HCEC 1CT (cell line): ENCODE data around the gene AP3B2.
"Not testable (repeated sequence)": the region's sequence is repeated elsewhere in the genome, so short reads cannot be mapped to it uniquely, and the experiment has no call there.

Experiments
- DNase-seq: peaks from one replicate; pipeline ENCODE4 v3.0.0-alpha.2; 2017

The AP3B2 gene, protein sequence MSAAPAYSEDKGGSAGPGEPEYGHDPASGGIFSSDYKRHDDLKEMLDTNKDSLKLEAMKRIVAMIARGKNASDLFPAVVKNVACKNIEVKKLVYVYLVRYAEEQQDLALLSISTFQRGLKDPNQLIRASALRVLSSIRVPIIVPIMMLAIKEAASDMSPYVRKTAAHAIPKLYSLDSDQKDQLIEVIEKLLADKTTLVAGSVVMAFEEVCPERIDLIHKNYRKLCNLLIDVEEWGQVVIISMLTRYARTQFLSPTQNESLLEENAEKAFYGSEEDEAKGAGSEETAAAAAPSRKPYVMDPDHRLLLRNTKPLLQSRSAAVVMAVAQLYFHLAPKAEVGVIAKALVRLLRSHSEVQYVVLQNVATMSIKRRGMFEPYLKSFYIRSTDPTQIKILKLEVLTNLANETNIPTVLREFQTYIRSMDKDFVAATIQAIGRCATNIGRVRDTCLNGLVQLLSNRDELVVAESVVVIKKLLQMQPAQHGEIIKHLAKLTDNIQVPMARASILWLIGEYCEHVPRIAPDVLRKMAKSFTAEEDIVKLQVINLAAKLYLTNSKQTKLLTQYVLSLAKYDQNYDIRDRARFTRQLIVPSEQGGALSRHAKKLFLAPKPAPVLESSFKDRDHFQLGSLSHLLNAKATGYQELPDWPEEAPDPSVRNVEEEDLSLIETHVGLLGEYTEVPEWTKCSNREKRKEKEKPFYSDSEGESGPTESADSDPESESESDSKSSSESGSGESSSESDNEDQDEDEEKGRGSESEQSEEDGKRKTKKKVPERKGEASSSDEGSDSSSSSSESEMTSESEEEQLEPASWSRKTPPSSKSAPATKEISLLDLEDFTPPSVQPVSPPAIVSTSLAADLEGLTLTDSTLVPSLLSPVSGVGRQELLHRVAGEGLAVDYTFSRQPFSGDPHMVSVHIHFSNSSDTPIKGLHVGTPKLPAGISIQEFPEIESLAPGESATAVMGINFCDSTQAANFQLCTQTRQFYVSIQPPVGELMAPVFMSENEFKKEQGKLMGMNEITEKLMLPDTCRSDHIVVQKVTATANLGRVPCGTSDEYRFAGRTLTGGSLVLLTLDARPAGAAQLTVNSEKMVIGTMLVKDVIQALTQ

DNA sequence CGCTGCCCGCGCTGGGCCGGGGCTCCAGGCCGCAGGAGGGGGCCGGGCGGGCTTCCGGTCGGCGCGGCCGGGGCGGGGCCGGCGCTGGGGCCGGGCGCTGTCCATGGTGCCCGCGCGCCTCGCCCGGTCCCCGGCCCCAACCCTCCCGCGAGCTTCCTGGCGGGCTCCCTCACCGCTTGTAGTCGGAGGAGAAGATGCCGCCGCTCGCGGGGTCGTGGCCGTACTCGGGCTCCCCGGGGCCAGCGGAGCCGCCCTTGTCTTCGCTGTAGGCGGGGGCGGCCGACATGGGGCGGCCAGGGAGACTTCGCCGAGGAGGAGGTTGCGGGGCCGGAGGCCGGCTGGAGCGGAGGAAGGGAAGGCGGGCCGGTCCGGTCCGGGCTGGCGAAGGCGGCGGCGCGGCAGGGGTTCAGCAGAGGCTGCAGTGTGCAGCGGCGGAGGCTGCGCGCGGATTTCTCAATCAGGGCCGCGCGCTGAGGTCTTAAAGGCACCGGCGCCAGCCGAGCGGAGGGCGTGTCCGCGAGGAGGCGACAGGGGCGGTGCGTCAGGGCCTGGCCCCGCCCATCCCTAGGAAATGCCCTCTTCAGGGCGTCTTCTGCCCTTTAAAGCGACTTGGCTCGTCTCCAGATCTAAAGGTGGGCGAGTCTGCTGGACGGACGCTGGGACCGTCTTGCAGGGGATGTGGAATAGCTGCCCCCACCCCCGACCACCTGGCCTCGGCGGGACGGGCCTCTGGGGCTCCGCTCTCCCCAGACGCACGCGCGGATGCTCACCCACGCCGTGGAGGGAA, at the start of gene AP3B2:
AP3B2 (minus strand) TSS at position 455 of the 787 bp plus-strand sequence; CDS start at position 286, 169 bp downstream.
- DNase-seq: peak; percentile 67

- no peak for DNase-seq
These were observed 41.6 kb upstream of the AP3B2 start for GRCh38 chr15:82751308-82751707.

GRCh38 chr15:82750831-82751180, 41.1 kb upstream of the AP3B2 start:
- DNase-seq: no peak

DNA sequence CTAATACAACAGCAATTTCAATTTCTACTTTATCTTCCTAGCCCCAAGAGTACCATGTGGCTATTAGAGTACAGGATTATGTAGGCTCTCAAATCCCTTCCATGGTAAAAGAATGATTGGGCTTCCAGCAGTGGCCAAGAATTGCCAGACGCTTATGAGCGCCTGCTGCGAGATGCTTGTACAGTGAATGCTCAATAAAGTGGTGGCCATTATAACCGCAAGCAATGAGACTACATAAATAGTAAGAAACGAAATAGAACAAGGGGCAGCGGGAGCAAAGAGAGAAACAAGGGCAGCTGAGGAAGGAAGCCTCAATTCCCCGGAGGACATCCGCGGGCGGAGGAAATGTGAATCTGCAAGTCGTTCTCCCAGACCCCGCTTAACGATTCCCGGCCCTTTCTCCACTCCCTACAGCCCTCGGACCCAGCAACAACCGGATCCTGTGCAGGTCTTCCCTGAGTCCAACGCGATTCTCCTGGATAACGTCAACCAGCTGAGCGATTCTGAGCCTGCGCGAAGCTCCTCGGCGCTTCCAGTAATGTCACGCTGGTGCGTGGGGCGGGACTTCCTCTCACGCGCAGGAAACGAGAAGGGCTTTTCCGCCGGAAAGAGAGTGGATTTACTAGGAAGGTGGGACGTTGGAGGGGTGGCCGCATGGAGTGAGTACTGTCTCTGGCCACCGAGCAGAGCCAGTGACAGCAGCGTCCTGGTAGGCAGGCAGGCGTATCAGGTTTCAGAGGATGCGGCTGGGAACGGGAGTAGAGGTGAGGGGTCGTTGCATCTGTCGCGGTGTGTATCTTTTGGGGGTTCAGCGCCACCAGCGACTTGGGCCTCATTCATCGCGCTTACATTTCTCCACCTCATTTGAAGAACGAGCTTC, 40.5 kb upstream of the AP3B2 start:
- DNase-seq: peak; percentile 93

GRCh38 chr15:82748315-82748714, 38.6 kb upstream of the AP3B2 start:
- DNase-seq: no peak

DNA sequence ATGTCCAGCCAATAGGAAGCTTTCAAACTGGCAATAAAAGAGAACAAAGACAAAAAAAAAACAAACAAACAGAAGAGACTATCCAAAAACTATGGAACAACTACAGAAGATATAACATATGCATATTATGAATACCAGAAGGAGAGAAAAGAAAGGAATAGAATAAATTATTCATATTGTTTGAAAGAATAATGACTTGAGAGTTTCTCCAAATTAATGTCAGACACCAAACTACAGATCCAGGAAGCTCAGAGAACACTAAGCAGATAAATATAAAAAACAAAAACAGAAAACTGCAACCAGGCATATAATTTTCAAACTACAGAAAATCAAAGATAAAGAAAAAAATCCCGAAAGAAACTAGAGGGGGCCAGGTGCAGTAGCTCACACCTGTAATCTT, 34.1 kb upstream of the AP3B2 start:
- DNase-seq: no peak

DNA sequence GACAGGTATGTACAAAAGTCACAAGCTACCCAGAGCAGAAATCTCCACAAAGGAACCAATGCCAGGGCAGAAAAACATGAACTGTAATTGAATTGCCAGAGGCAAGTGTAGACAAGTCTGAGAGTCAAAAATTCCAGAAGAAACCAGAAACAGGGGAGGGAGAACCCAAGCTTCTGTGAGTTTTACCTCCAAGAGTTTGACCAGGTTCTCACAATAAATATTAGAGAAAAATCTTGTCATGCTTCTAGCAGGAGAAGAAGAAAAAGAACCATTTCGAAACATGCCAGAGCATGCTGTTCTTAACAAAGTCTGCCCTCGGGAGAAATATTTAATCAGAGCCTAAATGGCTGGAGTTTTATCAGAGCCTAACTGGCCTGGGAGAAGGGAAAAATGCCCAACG, 32.5 kb upstream of the AP3B2 start:
- no peak for DNase-seq

DNA sequence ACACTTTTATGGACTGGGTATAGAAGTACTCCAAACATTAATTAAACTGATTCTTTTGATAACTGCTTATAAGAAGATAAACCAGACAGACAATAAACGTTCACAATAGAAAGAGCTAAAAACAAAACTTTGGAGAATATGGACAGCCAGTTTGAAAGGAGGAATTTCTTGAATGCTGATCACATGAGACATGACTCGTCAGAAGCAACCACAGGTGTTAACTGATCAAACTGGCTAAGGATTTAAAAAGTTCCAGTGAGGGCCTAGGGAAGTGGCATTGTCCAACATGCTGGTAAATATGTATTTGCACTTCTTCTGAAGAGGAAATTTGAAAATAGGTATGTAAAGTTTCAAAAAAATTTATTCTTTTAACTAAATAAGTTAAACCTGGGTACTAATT, 29.4 kb upstream of the AP3B2 start:
- peak; percentile 16 for DNase-seq

GRCh38 chr15:82737975-82738374, 28.3 kb upstream of the AP3B2 start:
- no peak for DNase-seq

DNA sequence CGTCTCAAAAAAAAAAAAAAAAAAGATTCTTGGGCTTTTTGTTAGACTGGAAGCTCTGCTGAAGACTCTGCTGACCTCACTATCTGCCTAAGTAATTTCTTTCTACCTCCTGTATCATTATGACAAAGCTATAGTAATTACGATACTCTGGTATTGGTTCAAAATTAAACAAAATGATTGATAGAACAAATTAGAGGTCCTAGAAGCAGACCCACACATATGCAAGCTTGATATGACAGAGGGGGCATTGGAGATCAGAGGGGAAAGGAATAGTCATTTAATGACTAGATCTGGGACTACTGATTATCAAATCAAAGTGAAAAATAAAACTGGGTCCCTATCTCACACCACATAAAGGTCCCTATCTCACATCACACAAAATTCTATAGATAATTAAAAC, 21.9 kb upstream of the AP3B2 start:
- no peak for DNase-seq

DNA sequence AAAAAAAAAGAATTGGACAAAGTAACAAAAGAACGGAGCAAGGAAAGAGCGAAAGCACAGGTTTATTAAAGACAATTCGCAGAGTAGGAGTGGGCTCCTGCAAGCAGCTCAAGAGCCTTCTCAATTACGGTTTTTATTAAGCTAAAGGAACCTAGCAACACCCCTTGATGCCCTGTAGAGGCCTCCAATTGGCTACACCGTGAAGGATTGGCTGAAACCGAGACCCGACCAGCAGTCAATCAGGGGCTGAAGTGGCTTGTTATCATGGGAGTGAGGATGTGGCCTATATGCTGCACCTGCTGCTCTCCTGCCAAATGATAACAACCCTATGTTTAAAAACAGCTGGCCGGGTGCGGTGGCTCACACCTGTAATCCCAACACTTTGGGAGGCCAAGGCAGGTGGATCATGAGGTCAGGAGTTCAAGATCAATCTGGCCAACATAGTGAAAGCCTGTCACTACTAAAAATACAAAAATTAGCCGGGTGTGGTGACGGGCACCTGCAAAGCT, 20.4 kb upstream of the AP3B2 start:
- no peak for DNase-seq

- DNase-seq: no peak
These were observed 17.1 kb upstream of the AP3B2 start for GRCh38 chr15:82726816-82727215.

- DNase-seq: no peak
These were observed 5.3 kb upstream of the AP3B2 start for GRCh38 chr15:82715003-82715402.

- DNase-seq: no peak
These were observed 4.3 kb upstream of the AP3B2 start for GRCh38 chr15:82714016-82714415.

DNA sequence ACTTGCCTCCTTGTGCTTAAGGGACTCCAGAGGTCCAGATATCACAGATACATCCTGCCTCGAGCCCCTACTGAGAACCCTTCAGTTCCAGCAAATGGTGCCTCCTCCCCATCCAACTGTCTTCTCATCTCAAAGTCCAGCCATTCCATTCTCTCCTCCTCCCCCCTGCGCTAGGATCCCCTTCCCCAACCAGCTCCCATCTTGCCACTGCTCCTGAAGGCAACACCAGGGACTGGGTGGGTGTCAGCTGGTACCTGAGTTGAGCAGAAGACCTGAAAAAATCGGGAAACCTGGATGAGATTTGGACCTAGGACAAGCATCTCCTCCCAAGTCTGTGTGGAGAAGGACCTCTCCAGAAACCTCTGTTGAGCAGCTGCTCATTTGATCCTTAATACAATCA, 2.4 kb upstream of the AP3B2 start:
- no peak for DNase-seq

- no peak for DNase-seq
These were observed 1.3 kb upstream of the AP3B2 start for GRCh38 chr15:82710926-82711490.

- DNase-seq: no peak
These were observed 507 bp upstream of the AP3B2 start for GRCh38 chr15:82710208-82710555.

DNA sequence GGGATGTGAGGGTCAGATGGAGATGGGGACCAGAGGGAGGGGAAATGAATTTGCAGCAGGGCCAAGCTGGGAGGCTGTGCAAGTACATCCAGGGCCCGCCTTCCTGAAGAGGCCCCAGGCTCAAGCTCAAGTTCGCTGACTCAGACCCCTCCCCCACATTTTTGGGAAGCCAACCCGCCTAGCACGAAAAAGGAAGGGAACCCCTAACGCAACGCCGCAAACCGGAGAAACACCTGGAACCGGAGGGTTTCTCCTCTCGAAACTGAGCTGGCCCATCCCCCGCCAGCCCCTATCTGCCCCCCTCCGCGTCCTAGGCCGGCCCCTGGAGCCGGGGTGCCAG, 624 bp downstream of the AP3B2 start:
- no peak for DNase-seq

DNA sequence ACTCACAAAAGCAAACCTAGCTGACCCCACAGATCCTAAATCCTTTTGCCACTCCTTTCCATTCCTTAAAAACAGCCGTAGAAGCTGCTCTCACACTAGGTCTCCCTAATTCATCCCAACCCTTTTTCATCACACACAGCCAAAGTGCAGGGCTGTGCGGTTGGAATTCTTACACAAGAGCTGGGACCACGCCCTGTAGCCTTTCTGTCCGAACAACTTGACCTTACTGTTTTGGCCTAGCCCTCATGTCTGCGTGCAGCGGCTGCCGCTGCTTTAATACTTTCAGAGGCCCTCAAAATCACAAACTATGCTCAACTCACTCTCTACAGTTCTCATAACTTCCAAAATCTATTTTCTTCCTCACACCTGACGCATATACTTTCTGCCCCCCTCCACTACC, 3.8 kb downstream of the AP3B2 start:
- not testable (repeated sequence) for DNase-seq

GRCh38 chr15:82699726-82700125, 9.9 kb downstream of the AP3B2 start:
- DNase-seq: no peak

DNA sequence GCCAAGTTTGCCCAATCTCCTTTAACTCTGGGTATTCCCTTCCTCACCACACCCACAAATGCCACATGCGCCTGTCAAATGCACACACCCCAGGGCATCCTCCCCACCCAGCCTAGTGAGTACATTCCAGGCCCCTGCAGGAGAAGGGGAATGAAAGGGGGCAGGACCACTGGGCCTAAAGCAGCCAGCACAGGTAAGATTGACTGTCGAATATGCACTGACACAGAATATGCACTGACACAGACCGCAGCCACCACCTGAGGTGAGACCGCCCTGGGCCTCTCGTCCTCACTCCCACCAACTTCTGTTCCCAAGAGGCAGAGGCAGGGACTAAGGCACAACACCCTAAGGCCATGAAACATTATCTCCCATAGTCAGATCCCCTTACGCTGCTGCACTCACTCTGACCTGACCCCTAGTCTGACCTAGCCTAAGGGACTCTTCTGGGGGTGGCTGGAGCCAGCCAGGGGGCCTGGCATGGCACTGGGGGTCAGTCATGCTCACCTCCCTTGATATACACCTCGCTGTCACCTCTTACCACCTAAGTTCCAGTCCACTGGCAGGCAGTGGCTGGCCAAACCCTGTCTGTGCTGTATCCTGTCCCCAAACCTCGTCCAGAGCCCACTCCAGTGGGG, 10.8 kb downstream of the AP3B2 start:
- no peak for DNase-seq
